GM12891 (cell line): Measurements from ENCODE around the gene RPA3.

Experiments used
- POLR2A ChIP-seq: IDR thresholded peaks from 2 replicates; pipeline ENCODE4 v1.6.1; 2011; ENCODE audit warnings: low read depth, low read length, control low read depth
- POLR2AphosphoS5 ChIP-seq: IDR thresholded peaks from 2 replicates; pipeline ENCODE4 v1.6.1; 2011; ENCODE audit warnings: low read depth, low read length, control low read depth

DNA sequence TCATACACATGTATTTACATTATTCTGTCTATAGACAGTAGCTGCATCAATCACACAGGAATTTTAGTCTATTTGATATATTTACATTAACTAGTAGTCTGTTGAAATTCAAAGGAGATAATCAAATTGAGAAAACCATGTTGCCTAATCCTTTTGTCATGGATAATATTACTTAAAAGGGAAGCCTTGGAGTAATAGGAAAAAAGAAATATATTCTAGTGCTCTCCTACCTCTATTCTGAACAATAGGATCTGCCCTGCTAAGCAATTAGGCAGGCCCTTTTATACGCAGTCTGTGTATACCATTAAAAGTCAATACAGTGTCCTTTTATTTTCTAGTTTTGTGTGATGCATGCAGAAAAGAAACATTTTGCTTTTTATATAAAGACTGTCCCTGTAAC, 53.4 kb downstream of the RPA3 start:
- no peak for TF ChIP-seq POLR2AphosphoS5
- no peak for TF ChIP-seq POLR2A
